OCI-LY1 (cell line): ENCODE results near the gene USP19.

Source experiments
- EZH2 ChIP-seq: fragments of 200-600 bp; sonication (generic), shearing (Covaris generic); IDR thresholded peaks from 2 replicates; pipeline ENCODE4 v1.8.0; 2017; ENCODE audit warnings: borderline replicate concordance, mixed run types, mild to moderate bottlenecking, antibody characterized with exemption, low read length, moderate library complexity, mixed read lengths
- TF ChIP-seq, protein P1 (sequence below): fragments of 200-600 bp; sonication (generic), shearing (Covaris generic); IDR thresholded peaks from 2 replicates; pipeline ENCODE4 v1.5.1; 2017; ENCODE audit warnings: mild to moderate bottlenecking, antibody characterized with exemption, low read length, moderate library complexity, mixed read lengths

DNA sequence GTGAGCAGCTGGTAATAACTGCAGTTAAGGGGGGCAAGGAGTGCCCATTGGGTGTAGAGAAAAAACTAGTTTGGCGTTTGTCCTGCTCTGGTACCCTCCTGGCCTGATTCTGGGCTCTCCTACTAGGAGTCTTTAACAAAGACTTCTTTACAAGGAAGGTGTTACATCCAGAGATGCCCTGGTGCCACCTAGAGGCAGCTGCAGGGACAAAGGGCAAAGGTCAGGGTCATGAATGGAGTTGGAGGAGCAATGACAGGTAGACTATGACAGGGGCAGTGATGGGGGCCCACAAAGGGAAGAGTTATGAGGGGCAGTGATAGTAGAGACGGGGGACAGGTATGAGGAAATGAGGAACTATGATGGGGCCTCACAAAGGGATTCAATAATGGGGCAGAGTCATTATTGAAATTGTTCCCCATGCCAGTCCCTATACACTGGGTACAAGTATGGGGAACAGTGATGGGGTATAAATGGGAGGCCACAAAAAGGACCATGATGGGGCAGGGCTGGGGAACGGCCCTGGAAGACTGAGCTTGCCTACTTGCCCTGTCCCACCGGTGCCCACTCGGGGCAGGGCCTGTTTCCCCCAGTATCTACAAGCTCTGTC, 37.6 kb upstream of the USP19 start:
- TF ChIP-seq, protein P1, sequence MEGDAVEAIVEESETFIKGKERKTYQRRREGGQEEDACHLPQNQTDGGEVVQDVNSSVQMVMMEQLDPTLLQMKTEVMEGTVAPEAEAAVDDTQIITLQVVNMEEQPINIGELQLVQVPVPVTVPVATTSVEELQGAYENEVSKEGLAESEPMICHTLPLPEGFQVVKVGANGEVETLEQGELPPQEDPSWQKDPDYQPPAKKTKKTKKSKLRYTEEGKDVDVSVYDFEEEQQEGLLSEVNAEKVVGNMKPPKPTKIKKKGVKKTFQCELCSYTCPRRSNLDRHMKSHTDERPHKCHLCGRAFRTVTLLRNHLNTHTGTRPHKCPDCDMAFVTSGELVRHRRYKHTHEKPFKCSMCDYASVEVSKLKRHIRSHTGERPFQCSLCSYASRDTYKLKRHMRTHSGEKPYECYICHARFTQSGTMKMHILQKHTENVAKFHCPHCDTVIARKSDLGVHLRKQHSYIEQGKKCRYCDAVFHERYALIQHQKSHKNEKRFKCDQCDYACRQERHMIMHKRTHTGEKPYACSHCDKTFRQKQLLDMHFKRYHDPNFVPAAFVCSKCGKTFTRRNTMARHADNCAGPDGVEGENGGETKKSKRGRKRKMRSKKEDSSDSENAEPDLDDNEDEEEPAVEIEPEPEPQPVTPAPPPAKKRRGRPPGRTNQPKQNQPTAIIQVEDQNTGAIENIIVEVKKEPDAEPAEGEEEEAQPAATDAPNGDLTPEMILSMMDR, result peak; percentile 83
- TF ChIP-seq EZH2, result no peak
